ENCODE results near the gene ARID1B. TPM values are rescaled to one million over a fixed set of nuclear protein-coding genes. Genes with fewer than 3 reads are reported as not detected.

Gene ARID1B
- total RNA-seq, 2 donors from 2014 or later: 66.7 to 67.3 TPM

DNA sequence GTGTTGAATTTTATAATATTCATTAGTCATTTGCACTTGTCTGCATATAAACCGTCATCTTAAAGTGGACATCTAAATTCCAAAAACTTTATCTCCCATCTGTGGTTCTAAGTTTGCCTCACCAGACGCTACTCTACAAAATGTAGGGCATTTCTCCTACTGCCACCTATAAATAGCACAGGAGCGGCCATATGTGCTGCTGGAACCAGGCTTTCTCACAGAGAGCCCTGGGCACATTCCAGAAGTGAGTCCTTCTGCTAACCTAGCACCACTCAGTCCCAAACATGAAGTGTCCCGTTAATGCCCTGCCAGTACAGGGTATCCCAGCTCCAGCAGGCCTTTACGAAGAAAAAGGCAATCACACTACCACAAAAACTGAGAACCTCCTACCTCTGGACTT lies 392.5 kb downstream of the ARID1B start:
- H3K27ac Mint-ChIP-seq: no peak overlapping the region
- no peak overlapping the region for H3K4me3 Mint-ChIP-seq
- H3K9me3 Mint-ChIP-seq: no peaks in the 10 kb centered on the region
- H3K27me3 Mint-ChIP-seq: no peaks in the 10 kb centered on the region
- no peak for ATAC-seq (replicated peaks)
- H3K36me3 Mint-ChIP-seq (ENCODE audit: low read depth): peaks cover 58% of the 10 kb centered on the region
- H3K4me1 Mint-ChIP-seq: no peaks in the 10 kb centered on the region

DNA sequence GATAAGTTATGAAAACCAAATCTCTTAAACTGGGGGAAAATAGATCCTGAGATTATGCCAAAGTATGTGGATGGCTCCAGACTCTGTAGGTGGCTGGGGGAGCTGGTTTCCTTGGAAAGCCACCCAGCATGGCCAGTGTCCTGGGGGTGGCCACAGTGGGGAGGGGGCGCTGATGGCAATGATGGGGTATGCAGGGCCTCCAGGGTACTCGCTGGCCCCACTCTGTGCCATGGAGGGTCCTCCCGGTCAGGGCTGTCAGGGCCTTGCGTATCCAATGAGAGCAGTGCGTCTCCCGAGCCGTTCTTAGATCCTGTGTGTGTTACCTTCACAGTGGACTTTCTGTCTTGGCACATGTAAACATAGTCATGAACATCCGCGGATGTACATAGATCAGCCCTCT lies 393.4 kb downstream of the ARID1B start:
- no peak for ATAC-seq (replicated peaks)
- Mint-ChIP-seq H3K27ac (peak overlapping the region; percentile 34), H3K36me3 (ENCODE audit: low read depth) (peaks cover 61% of the 10 kb centered on the region), H3K4me1 (no peaks in the 10 kb centered on the region), H3K27me3 (no peaks in the 10 kb centered on the region), H3K4me3 (no peak overlapping the region), H3K9me3 (no peaks in the 10 kb centered on the region)

DNA sequence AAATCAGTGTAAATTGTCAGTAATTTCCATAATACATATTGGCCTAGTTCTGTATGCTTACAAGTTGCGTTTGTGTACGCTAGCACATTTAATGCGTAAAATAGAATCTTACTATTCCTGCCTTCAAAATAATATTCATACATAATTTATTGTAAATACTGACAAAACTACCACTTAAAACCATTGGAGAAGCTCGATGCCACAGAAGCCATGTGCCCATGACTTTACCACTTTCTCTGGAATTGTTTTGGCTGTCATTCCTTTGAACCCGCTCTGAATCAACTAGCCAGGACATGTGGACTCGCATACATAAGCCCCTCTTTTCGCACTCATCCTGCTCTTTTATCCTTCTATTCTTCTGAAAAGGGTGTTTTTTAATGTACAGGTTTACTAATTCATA lies 394.6 kb downstream of the ARID1B start:
- H3K9me3 Mint-ChIP-seq: no peaks in the 10 kb centered on the region
- no peaks in the 10 kb centered on the region for H3K27me3 Mint-ChIP-seq
- H3K4me3 Mint-ChIP-seq: no peak overlapping the region
- no peak for ATAC-seq (replicated peaks)
- H3K4me1 Mint-ChIP-seq: no peaks in the 10 kb centered on the region
- peaks cover 65% of the 10 kb centered on the region for H3K36me3 Mint-ChIP-seq (ENCODE audit: low read depth)
- no peak overlapping the region for H3K27ac Mint-ChIP-seq

DNA sequence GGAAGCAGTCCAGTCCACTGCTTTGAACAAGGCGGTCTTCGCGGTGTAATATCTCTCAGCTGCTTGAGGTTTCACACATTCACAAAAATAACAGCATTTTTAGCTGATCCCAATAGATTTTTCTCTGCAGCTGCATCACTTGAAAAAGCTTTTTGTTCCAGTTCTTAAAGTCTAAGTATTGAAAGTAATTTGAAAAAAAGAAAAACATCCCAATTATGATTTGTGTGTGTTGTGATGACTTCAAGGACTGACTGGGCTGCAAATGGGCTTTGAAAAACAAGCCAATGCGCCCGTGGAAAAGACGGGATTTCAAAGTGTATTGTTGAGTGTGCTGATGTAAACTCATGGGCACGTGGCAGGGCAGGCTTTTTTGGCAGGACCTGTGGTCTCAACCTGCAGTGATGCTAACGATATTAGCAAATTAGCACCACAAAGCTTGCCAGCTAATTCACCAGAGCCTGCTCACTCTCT lies 395.1 kb downstream of the ARID1B start:
- no peaks in the 10 kb centered on the region for H3K4me1 Mint-ChIP-seq
- no peak for ATAC-seq (replicated peaks)
- H3K4me3 Mint-ChIP-seq: no peak overlapping the region
- no peaks in the 10 kb centered on the region for H3K9me3 Mint-ChIP-seq
- H3K27ac Mint-ChIP-seq: no peak overlapping the region
- H3K36me3 Mint-ChIP-seq (ENCODE audit: low read depth): peaks cover 61% of the 10 kb centered on the region
- no peaks in the 10 kb centered on the region for H3K27me3 Mint-ChIP-seq

DNA sequence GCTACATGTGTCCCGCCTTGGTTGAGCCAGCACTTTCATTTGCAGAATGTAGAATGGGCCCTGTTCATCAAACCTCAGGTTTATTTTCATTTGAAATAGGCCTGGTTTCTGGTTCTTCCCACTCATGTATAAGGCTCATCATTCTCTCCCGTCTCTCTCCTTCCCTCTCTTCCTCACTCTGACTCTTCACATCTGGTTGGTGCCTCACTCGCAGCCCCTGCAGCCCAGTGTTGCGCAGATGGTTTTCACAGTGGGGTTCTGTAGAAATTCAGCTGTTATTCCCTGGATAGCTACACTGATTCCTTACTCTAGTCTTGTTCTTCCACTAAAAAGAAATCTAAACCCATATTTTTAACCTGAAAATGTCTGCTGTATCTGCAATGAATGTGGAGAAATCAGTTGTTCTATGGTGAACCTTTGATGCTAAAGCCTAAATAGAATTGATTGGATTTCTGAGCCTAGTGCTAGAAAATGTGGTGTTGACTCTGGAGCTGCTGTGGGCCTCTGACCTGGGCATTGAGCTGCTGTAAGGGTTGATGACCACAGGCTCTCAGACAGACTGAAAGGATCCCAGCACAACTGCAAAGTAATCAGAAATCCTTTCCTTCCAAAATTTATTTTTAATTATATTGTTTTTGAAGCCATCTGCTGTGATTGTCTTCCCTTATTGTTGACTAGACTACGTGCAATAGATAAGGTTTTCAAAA lies 395.8 kb downstream of the ARID1B start:
- no peaks in the 10 kb centered on the region for H3K27me3 Mint-ChIP-seq
- H3K9me3 Mint-ChIP-seq: no peaks in the 10 kb centered on the region
- H3K36me3 Mint-ChIP-seq (ENCODE audit: low read depth): peaks cover 53% of the 10 kb centered on the region
- H3K27ac Mint-ChIP-seq: no peak overlapping the region
- no peak overlapping the region for H3K4me3 Mint-ChIP-seq
- no peaks in the 10 kb centered on the region for H3K4me1 Mint-ChIP-seq
- ATAC-seq (replicated peaks): no peak

DNA sequence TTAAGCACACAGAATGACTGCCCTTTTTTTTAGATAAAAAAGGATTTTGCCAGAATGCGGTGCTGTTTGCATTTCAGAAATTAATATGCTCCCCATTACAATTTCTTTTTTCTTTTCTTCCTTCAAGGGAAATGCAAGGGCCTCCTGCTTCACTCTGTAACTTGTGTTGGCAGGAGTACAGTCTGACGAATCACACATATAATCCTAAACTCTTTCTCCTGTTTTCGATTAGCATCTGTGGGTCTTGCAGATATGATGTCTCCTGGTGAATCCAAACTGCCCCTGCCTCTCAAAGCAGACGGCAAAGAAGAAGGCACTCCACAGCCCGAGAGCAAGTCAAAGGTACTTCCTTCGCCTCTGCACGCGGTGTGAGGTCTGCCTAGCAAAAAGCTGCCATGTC lies 396.6 kb downstream of the ARID1B start:
- peaks cover 45% of the 10 kb centered on the region for H3K36me3 Mint-ChIP-seq (ENCODE audit: low read depth)
- no peaks in the 10 kb centered on the region for H3K27me3 Mint-ChIP-seq
- no peak overlapping the region for H3K27ac Mint-ChIP-seq
- no peaks in the 10 kb centered on the region for H3K9me3 Mint-ChIP-seq
- no peak for ATAC-seq (replicated peaks)
- no peaks in the 10 kb centered on the region for H3K4me1 Mint-ChIP-seq
- no peak overlapping the region for H3K4me3 Mint-ChIP-seq

DNA sequence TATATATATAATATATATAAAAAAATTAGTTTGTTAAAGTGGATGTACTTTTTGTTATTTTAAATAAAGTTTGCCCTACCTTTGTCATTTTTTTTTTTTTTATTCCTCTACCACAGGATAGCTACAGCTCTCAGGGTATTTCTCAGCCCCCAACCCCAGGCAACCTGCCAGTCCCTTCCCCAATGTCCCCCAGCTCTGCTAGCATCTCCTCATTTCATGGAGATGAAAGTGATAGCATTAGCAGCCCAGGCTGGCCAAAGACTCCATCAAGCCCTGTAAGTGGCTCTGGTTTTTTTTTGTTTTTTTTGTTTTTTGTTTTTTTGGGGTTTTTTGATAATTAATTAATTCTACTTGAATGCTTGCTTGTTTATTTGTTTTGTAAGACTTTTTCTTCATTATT lies 397.6 kb downstream of the ARID1B start:
- Mint-ChIP-seq H3K36me3 (ENCODE audit: low read depth) (peaks cover 40% of the 10 kb centered on the region), H3K27ac (no peak overlapping the region), H3K27me3 (no peaks in the 10 kb centered on the region), H3K4me1 (no peaks in the 10 kb centered on the region), H3K4me3 (no peak overlapping the region), H3K9me3 (no peaks in the 10 kb centered on the region)
- no peak for ATAC-seq (replicated peaks)

DNA sequence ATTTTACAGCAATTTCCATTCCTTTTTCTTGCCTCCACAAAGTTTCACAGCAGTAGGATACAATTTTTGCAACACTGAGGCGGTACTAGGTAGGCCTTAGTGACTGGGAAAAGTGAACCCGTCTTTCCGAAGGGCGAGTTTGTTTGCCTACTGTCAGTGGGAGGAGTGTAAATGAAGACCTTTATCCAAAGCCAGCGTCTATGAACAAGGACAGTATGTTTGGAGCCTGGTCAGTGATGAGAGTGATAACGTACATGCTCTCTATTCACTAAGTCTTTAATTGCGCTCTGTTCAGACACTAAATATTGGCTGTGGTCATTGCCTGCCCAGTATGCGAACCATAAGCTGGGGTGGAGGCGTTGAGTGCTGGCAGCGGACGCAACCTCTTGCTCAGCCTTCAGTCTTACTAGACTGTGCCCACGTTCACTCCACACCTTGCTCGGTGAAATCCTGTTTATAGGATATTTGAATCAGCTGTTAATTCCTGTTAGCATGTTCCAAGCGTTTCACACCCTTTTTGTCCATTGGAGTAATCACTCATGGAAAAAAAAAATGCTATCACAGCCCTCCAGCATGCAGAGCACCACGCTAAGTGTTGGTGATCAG lies 400.7 kb downstream of the ARID1B start:
- peaks cover 39% of the 10 kb centered on the region for H3K36me3 Mint-ChIP-seq (ENCODE audit: low read depth)
- H3K4me3 Mint-ChIP-seq: no peak overlapping the region
- H3K27ac Mint-ChIP-seq: no peak overlapping the region
- no peak for ATAC-seq (replicated peaks)
- H3K27me3 Mint-ChIP-seq: no peaks in the 10 kb centered on the region
- H3K4me1 Mint-ChIP-seq: peaks cover under 1% of the 10 kb centered on the region
- H3K9me3 Mint-ChIP-seq: no peaks in the 10 kb centered on the region

DNA sequence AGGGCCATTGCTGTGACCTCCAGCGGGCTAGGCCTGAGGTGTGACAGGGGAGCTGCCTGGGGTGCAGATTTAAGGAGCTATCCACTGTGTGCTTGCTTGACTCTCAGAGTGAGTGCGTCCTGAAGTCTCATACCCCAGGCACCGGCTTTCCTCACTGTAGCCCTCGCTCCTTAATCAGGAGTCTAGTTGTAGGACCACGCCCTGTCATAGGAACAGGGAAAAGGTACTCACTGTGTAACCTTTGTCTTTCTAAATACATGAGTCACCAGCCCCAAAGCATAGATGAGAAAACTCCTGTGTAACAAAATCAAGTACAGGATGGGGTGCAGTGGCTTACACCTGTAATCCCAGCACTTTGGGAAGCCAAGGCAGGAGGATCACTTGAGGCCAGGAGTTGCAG lies 404.5 kb downstream of the ARID1B start:
- Mint-ChIP-seq H3K27ac (peak overlapping the region; percentile 33), H3K4me3 (no peak overlapping the region), H3K4me1 (peaks cover 13% of the 10 kb centered on the region), H3K27me3 (no peaks in the 10 kb centered on the region), H3K36me3 (ENCODE audit: low read depth) (peaks cover 53% of the 10 kb centered on the region), H3K9me3 (no peaks in the 10 kb centered on the region)
- ATAC-seq (replicated peaks): no peak

DNA sequence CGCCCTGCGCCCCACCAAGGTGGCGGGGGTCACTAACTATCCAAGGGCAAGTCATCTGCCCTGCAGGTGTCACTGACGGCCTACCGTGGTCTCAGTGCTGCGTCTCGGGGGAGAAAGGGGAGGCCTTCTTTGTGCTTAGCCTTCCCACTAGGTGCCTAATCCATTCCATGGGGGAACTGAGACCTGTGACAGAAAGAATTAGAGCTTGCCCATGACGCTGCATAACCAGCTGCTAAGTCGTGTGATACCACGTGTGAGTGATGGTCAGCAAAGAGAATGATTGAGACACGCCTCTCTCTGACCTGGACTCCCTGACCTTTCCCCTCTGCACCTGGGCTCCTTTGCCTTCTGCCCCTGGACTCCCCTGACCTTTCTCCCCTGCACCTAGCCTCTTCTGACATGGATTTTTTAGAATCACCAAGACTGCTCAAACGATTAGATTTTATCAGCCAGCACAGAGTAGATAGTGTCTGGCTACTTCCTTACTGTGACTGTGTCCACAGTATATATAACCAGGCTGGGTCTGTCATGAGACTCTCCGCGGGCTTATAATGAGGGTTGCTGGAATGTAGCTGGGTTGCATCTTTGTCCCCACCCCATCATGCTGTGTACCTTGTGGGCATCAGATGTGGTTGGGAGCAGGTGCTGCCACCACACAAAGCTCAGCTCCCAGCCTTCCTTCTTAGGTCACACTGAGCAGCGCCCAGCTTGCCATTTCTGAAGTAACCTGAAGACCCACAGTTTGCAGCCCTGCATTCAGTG lies 405.5 kb downstream of the ARID1B start:
- no peak for ATAC-seq (replicated peaks)
- Mint-ChIP-seq H3K4me1 (peaks cover 13% of the 10 kb centered on the region), H3K4me3 (no peak overlapping the region), H3K27me3 (no peaks in the 10 kb centered on the region), H3K36me3 (ENCODE audit: low read depth) (peaks cover 59% of the 10 kb centered on the region), H3K27ac (peak overlapping the region; percentile 42), H3K9me3 (no peaks in the 10 kb centered on the region)

DNA sequence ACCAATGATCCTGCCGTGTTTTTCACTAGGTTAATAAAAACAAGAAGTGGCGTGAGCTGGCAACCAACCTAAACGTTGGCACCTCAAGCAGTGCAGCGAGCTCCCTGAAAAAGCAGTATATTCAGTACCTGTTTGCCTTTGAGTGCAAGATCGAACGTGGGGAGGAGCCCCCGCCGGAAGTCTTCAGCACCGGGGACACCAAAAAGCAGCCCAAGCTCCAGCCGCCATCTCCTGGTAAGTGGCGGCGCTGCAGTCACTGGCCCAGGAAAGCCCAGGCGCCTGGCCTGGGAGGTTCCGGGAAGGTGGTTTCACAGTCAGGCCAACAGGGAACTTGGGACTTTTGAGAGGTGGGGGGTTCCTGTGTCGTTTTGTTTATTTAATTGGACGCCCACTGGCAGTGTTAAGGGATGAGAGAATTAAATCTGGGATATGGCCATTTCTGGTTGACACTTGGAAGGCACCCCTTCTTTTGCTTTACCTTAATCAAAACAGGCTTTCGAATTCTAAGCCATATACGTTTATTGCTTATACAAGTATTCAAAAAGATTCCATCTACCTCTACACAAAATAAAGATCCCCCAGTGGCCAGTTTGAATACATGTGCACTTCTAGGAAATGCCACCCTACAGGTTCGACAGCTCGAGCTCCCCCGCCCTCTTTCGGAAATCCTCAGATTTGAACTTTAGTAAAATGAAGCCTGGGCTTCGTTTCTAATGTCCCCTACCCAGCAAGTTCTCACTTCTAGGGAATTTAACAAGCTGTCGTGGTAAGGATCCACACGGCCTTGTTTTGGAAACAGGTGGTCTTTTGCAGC lies 407.2 kb downstream of the ARID1B start:
- Mint-ChIP-seq H3K4me3 (no peak overlapping the region), H3K9me3 (no peaks in the 10 kb centered on the region), H3K36me3 (ENCODE audit: low read depth) (peaks cover 71% of the 10 kb centered on the region), H3K27me3 (no peaks in the 10 kb centered on the region), H3K4me1 (peaks cover 13% of the 10 kb centered on the region), H3K27ac (peak overlapping the region; percentile 42)
- ATAC-seq (replicated peaks): peak; percentile 77

DNA sequence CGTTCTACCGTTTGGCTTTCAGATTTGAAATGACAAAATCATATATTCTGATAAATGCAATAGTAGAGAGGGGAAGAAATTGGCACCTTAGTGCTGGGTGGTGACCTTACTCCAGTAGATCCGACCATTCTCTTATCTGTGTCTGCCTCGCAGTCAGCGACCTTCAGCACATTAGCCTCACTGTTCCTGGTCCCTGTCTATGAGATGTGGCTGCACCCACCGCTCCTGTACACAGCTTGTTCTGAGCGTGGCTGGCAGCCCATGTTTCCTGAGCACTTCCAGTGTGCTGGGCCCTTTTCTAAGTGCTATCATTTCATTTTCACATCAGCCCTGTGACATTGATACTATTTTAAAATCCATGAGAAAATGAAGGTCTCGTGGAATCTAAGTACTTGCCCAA lies 408.0 kb downstream of the ARID1B start:
- no peak overlapping the region for H3K27ac Mint-ChIP-seq
- no peak overlapping the region for H3K4me3 Mint-ChIP-seq
- no peak for ATAC-seq (replicated peaks)
- H3K4me1 Mint-ChIP-seq: peaks cover 13% of the 10 kb centered on the region
- H3K36me3 Mint-ChIP-seq (ENCODE audit: low read depth): peaks cover 78% of the 10 kb centered on the region
- no peaks in the 10 kb centered on the region for H3K27me3 Mint-ChIP-seq
- no peaks in the 10 kb centered on the region for H3K9me3 Mint-ChIP-seq

DNA sequence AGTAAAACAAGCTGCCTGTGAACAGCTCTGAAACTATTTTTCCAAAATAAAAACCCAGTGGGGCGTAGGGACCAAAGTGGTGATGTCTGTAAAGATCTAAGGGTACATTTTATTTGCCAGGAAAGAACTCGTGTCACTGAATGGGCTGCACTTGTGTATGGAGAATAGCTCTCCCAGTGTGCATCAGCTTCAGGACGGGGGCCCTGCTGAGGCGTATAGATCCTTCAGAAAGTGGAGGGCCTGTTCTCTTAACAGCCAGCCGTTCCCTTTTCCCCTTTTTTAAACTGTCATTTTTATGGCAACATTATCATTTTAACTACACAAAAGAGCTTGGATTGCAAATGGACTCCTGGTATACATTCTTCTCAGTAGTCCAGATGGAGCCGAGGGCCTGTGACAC lies 408.8 kb downstream of the ARID1B start:
- peaks cover 82% of the 10 kb centered on the region for H3K36me3 Mint-ChIP-seq (ENCODE audit: low read depth)
- H3K27me3 Mint-ChIP-seq: no peaks in the 10 kb centered on the region
- no peak overlapping the region for H3K27ac Mint-ChIP-seq
- H3K9me3 Mint-ChIP-seq: no peaks in the 10 kb centered on the region
- no peak overlapping the region for H3K4me3 Mint-ChIP-seq
- peaks cover 13% of the 10 kb centered on the region for H3K4me1 Mint-ChIP-seq
- no peak for ATAC-seq (replicated peaks)

DNA sequence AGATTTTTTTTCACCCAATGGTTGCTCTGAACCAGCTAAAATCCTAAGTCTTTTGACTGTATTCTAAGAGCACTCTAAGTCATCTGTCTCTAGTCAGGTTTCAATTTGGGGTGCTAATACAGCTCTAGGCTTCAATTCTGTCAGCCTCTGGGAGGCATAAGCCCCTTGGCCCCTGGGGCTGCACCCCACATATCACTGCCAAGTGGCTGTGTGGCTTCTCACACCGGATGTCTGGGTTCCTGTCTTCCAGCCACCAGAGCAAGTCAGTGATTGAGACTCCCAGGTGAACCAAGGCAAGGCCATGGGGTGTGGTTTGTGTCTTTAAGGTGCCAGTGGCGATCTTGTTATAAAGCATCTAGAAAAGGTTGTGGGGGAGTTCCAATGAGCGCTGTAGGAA lies 409.6 kb downstream of the ARID1B start:
- Mint-ChIP-seq H3K27me3 (no peaks in the 10 kb centered on the region), H3K9me3 (no peaks in the 10 kb centered on the region), H3K4me1 (peaks cover 13% of the 10 kb centered on the region), H3K36me3 (ENCODE audit: low read depth) (peaks cover 82% of the 10 kb centered on the region), H3K27ac (peak overlapping the region; percentile 72), H3K4me3 (no peak overlapping the region)
- peak; percentile 52 for ATAC-seq (replicated peaks)

Data from activated T-helper 17 cell treated with anti-CD3 and anti-CD28 coated beads, Interleukin-2, amount 50 U/mL, for 72 hours (primary cell).